HG02885 (cell line): ENCODE measurements around the gene PPP6R3.
"Not testable (repeated sequence)": the region's sequence is repeated elsewhere in the genome, so short reads cannot be mapped to it uniquely, and the experiment has no call there.

Experiments used
- ATAC-seq: cut with Tn5 transposase; IDR thresholded peaks from one replicate; pipeline ENCODE4 v1.9.1; 2021; ENCODE audit warnings: mild to moderate bottlenecking; ENCODE audit not compliant: unreplicated experiment, poor library complexity

The PPP6R3 gene

DNA sequence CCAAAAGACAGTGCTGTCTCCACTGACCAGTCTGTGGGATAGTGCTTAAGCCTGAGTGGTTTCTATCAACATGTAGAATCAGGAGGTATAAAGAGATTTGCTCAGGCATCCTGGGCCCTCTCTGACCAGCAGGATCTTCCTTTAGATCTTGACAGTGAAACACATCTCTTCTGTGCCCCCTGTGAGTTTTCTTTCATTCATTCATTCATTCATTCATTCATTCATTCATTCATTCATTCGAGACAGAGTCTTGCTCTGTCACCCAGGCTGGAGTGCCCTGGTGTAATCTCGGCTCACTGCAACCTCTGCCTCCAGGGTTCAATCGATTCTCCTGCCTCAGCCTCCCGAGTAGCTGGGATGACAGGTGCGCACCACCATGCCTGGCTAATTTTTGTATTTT lies 26.4 kb upstream of the PPP6R3 start:
- not testable (repeated sequence) for ATAC-seq

DNA sequence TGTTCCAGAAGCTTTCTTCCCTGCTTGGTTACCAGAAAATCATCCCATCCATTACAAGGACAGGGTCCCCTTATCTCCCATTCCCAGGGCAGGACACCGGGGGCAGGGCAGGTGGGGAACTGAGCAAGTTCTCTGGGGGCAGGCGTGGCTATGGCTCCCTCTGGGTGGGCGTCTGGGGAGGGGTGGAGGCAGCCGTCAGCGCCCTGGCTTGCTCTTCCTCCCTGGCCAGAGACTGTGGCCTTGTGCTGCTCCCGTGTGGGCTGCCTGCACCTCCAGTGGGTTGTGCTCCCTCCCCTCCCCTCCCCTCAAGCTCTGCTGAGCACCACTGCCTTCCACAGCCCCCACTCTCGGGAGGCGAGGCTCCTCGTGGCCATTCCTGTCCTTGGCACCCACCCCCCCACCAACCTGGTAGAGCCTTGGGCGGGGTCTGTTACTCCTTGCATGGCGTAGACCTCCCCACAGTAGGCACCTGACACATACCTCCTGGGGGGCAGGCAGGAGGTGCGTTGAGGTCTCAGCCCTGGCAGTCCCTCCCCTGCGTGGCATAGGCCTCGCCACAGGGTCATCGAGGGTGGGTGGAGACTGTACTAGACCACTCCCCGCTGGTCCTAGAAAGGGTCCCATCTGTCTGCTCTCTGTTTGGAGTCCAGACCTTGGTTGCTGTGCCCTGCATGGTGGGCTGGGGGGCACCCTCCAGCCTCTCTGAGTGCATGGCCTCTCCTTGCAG lies 24.2 kb upstream of the PPP6R3 start:
- no peak for ATAC-seq

DNA sequence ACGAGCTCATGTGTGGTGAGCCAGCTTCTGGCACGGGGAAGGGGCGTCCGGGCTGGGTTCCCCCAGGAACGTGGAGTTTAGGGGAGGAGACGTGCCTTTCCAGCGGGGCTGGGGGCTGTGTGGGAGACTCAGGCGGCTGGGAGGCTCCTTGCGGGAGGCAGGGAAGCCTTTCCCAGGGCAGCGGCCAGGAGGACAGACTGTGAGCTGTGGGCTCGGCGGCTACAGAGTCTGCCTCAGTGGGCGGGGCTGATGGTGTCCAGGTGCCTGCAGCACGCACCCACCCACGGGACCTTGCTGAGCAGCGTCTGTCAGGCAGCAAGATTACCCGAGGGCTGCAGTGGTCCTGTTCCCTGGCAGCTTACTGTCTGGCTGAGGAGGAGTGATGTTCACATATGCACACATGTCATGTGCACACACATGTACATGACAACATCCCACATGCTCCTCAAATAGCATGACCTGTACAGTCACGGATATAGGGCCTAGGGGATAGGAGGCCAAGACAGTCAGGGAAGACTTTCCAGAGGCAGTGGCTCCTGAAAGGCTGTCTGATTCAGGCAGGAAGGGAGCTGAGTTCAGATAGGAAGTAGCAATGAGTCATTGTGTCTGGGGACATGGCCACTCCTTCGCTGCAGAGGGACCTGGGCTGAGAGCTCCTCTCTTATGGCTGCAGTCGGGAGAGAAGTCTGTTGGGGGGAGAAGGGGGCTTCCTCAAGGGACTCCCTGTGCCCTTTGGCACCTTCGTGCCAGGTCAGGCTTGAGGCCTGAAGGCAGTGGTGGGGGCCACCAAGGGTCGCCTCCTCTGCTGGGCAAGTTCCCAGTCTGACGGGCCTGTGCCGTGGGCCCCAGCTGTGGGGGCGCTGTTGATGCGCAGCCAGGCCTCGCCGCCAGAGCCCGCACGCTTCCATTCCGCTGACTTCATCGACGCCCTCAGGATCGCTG lies 23.3 kb upstream of the PPP6R3 start:
- no peak for ATAC-seq

DNA sequence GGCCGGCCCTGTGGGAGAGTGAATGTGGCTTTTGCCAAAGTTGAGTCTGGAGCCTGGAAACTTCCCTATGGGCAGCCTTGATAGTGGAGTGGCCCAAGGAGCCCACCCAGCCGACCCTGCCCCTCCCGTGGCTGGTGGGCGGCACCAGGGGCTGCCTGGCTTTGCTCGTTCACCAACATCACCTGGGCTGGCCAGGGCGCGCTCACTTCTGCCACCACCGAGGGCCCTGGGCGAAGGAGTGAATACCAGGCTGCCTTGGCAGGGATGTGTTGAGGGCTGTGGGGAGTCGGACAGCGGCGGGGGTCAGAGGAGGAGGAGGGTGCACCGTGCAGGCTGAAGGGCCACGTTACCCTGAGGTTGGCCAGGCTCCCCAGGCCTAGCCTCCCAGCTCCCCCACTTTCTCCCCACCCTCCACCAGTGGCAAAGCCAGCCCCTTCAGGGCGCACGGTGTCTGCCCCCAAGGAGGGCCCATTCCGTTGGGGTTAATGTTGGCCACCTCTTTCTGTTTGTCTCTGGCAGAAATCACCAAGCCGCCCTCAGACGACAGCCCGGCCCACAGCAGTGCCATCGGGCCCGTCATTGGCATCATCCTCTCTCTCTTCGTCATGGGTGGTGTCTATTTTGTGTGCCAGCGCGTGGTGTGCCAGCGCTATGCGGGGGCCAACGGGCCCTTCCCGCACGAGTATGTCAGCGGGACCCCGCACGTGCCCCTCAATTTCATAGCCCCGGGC lies 22.5 kb upstream of the PPP6R3 start:
- no peak for ATAC-seq

DNA sequence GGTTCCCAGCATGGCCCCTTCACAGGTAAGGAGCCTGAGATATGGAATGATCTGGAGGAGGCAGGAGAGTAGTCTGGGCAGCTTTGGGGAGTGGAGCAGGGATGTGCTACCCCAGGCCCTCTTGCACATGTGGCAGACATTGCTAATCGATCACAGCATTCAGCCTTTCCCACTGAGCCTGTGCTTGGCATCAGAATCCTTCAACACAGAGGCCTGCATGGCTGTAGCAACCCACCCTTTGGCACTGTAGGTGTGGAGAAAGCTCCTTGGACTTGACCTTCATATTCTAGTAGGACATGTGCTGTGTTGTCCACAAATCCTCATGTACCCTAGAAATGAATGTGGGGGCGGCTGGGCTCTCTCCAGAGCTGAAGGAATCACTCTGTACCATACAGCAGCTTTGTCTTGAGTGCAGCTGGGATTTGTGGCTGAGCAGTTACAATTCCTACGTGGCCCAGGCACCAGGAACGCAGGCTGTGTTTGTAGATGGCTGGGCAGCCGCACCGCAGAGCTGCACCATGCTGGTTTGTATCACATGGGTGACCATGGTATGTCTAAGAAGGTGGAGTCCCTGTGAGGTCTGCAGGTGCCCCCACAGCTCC lies 21.8 kb upstream of the PPP6R3 start:
- no peak for ATAC-seq

DNA sequence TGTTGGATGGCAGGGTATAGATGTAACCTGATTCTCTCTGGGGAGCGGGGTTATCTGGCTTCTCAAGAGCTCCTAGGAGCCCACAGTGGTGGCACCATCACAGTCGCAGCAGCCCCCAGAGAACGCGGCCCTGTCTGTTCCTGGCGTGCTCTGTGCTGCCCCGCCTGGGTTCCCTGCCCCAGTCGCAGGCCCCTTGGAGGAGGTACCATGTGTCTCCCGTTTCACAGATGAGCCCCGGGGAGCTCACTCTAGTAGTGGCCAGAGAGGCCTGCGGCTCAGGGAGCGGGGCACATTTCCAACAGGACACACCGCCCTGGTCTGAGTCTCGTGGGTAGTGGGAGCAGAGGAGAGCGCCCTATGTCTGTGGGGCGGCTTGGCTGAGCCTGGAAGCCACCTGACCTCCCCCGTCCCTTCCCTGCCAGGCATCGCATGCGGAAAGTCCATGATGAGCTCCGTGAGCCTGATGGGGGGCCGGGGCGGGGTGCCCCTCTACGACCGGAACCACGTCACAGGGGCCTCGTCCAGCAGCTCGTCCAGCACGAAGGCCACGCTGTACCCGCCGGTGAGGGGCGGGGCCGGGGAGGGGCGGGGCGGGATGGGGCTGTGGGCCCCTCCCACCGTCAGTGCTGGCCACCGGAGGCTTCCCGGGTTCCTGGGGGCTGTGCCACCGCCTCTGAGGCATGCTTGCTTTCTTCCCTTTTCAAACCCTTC lies 21.0 kb upstream of the PPP6R3 start:
- no peak for ATAC-seq

DNA sequence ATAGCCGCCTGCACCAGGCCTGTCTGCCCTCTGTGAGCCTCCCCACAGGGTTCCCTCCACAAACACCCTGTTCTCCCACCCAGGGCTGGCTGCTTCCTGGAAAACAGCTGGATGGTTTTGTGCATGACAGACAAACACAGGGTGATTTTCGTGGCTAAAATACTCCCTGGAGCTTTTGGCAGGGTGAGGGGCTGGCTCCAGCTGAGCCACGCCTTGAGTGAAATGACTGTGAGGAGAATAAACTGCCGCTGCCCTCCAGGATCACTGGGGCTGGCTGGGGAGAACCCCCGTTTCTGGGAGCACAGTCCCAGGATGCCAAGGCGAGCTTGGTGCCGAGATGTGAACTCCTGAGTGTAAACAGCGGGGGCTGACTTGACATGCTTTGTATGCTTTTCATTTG lies 20.3 kb upstream of the PPP6R3 start:
- no peak for ATAC-seq

DNA sequence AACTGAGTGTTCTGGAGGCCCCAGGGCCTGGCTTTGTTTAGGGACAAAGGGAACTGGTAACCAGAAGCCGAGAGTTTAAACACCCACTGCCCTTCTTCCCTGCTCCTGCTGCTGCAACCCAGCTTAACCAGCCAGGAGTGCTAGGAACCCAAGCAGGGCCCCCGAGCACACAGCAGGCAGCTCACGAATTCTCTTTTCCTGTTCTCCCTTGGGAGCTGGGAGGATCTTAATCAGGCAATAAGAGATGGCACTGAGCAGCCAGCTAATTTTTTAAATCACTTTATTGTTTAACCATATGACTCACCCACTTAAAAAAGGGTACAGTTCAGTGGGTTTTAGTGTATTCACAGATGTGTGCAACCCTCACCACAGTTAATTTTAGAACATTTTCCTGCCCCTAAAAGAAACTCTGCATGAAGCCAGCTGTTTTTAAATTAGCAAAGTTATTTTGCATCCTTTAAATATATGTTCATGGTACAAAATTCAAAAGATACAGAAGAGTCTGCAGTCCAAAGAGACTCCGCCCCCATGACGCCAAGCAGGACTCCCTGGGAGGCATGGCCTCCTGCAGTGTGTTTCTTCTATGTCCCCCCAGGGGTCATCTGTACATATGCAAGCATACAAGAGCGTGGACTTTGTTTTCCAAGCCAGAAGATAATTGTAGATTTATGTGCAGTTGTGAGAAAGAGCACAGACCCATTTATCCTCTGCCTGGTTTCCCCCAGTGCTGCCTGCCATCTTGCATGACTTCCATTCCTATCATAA lies 18.9 kb upstream of the PPP6R3 start:
- ATAC-seq, result no peak

DNA sequence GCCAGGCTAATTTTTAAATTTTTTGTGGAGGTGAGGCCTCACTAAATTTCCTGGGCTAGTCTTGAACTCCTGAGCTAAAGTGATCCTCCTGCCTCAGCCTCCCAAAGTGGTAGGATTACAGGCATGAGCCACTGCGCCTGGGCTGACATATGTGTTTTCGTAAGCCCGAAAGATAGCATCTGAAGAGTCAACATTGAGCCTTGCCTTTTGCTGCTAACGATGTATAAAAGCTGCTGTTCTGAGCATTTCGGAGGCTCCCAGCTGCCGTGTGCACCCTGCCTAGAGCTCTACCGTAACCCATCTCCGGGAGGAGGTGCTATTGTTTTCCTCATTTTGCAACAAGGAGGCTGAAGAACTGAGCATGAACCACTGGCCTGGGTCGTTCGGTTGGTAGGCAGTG lies 18.1 kb upstream of the PPP6R3 start:
- no peak for ATAC-seq

DNA sequence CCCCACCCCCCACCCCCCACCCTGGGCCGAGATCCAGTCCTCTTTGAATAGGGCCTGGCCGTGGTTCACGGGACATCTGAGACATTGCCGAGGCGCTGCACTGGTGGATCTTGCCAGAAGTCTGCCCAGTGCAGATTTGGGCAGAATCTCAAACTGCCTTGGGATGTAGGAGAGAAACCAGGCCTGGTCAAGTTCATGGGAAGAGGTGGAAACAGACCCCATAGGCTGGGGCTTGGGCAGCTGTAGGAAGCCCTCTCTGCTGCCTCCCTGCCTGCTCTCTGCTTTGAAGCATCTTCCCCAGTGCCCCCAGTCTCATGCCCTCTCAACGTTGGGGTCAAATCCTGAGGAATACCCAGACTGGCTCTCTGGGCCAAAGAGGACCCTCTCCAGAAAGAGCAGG lies 16.0 kb upstream of the PPP6R3 start:
- no peak for ATAC-seq

DNA sequence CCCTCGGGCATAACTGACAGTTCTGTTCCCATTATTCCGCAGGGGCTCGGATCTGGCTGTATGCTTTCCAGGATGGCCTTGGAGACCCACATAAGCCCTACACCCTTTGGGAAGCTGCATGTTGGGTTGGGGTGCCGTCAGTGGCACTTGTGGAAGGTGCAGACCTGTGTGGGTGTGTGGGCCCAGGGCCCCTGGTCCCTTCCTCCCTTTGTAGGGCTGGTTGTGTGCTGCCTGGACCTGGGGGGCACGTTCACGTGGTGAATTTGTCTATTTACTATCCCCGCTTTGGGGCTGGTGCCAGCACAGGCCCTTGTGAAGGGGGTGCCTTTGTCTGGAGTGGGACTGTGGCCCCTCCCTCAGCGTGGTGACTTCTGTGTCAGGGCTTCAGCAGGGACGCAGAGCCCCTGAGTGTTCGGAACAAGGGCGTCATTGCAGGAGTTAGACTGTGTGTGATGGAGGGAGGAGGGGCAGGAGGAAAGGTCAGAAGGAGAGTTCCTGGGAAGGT lies 15.0 kb upstream of the PPP6R3 start:
- ATAC-seq, result no peak

DNA sequence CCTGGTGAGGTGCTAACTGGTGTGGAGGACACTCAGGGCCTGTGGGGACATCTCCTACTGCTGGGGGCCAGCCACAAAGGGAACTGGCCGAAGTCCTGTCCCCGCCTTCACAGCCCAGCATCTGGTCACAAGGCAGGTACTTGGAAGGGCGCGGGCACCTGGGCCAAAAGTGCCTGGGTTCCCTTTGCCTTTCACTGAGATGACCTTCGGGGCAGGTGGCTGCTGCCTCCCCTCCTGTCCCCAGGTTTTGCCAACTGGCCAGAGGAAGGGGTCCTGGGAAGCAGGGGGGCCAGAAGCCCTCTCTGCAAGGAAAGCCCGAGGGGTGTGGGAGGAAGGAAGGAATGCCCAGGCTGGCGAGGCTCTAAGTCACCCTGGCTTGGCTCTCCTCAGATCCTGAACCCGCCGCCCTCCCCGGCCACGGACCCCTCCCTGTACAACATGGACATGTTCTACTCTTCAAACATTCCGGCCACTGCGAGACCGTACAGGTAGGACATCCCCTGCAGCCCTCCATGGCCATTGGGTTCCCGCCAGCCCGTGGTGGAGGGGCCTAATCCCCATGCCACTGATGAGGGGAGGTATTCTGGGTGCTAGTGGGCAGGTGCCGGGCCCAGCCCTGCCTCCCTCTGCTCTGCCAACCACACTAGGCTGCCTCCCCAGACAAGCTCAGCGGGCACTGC lies 14.4 kb upstream of the PPP6R3 start:
- no peak for ATAC-seq

DNA sequence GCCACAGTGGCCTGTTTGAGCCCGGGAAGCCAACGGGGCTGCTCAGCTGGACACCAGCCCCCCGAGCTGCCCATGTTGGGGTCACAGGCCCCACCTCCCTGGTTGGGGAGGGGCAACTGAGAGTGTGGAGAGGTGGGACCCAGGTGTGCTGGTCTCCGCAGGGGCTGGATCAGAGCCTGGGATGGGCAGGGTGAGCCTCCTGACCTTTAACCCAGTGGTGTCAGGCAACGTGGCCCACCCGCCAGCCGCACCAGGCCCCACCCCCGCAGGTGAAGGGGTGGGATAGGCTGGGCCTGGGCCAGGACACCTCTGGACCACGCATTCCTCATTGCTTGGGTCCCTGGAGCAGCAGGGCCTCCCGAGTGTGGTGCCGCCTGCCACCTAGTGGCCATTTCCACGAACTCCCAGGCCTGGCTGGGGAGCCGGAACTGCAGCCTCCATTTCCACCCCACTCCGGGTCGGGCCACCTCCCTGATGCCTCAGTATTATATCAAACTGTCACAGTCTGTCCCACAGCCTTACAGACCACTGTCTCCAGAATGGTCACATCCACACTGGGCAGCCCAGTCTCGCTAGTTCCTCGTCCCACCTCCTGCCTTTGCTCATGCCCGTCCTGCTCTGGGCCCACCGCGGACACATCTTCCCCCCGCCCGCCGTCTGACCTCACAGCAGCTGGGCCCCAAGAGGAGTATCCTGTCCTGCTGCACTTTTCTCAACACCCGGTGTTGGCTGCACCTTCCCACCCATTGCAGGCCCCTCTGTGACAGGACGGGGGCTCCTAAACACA lies 13.3 kb upstream of the PPP6R3 start:
- peak; percentile 55 for ATAC-seq

DNA sequence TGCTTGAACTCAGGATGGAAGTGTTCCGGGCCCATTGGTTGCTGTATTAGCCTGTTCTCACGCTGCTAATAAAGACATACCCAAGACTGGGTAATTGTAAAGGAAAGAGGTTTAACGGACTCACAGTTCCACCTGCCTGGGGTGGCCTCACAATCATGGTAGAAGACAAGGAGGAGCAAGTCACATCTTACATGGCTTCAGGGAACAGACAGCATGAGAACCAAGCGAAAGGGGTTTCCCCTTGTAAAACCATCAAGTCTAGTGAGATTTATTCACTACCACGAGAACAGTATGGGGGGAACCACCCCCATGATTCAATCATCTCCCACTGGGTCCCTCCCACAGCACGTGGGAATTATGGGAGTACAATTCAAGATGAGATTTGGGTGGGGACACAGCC lies 12.6 kb upstream of the PPP6R3 start:
- ATAC-seq, result not testable (repeated sequence)

DNA sequence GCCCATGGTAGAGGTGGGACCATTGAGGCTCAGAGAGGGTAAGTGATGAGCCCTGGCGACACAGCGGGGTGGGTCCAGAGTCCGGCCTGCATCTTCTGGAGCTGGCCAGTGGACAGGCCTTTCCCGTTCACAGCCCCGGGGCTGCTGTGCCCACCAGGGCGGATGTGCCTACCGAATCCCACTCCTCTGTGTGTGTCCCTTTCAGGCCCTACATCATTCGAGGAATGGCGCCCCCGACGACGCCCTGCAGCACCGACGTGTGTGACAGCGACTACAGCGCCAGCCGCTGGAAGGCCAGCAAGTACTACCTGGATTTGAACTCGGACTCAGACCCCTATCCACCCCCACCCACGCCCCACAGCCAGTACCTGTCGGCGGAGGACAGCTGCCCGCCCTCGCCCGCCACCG lies 11.9 kb upstream of the PPP6R3 start:
- ATAC-seq, result no peak

DNA sequence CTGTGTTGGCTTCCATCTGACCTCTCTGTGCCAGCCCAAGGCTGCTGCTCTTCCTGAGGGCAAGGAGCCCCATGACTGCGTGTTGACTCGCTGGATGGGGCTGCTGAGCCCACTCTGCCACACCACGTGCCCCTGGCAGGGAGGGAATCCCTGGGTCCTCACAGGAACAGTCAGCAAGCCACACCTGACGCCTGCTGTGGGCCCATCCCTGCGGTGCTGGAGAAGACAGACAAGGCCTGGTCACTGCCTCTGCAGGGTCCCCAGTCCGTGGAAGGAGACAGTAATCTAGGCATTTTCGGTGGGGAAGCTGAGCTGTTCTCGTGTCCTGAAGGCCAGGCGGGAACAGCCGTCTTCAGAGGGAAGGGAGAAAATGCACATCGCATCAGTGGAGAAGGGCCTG lies 10.6 kb upstream of the PPP6R3 start:
- ATAC-seq, result no peak

DNA sequence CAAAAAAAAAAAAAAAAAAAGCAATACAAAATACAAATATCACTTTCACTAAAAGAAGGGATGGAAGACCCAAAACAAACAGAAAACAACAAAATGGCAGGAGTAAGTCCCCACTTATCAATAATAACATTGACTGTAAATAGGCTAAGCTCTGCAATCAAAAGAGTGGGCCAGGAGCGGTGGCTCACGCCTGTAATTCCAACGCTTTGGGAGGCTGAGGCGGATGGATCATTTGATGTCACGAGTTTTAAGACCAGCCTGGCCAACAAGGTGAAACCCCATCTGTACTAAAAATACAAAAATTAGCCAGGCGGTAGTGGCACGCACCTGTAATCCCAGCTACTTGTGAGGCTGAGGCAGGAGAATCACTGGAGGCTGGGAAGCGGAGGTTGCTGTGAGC lies 9.8 kb upstream of the PPP6R3 start:
- no peak for ATAC-seq

DNA sequence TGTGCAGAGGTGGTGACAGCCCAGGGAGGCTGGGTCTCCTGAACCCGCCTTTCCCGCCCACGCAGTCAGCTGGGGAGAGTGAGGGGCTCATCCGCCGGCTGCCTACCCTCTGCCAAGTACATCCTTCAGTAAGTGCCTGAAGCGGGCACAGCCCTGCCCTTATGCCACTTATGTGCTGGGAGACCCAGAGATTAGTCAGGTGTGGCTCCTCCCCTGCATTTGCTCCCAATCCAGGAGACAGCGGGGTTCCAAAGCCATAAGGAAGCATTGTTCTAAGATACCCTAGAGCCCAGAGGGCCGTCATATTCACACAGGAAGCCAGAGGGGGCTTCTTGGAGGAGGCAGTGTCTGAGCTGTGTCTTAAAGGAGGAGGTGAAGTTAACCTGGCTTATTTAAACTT lies 5.8 kb upstream of the PPP6R3 start:
- no peak for ATAC-seq
